Kidney (tissue), 14 donors: ENCODE results near the gene BRINP3. TPM values are rescaled to one million over a fixed set of nuclear protein-coding genes. Genes with fewer than 3 reads are reported as not detected.

Source experiments
- DNase-seq, 5 donors: peaks; one replicate each; pipeline ENCODE4 v3.0.0-alpha.2; 2013 to 2020
- FAIRE-seq: peaks from 2 replicates; lab custom pipeline; 2012; peaks lifted over from hg19 to GRCh38; lab: Jason Lieb, UNC
- H3K27ac ChIP-seq, 2 donors: one replicate each; pipeline ENCODE4 v1.7.0; 2013; ENCODE audit warnings: low read depth in 2 of 2, low read length in 2 of 2, inconsistent platforms in 1 of 2
- H3K27me3 ChIP-seq: one replicate; pipeline ENCODE4 v1.7.1; 2013; ENCODE audit warnings: low read length, inconsistent platforms; ENCODE audit not compliant: control insufficient read depth, insufficient read depth
- H3K36me3 ChIP-seq, 3 donors: one replicate each; pipeline versions ENCODE4 v1.7.0 to v1.7.1; 2013; ENCODE audit warnings: low read length in 3 of 3, control low read depth in 1 of 3, inconsistent platforms in 1 of 3; ENCODE audit not compliant: insufficient read depth in 3 of 3, control insufficient read depth in 2 of 3
- H3K4me1 ChIP-seq, 3 donors: one replicate each; pipeline versions ENCODE4 v1.7.0 to v1.7.1; 2013; ENCODE audit warnings: low read length in 3 of 3, inconsistent platforms in 1 of 3, low read depth in 1 of 3; ENCODE audit not compliant: control insufficient read depth in 2 of 3, insufficient read depth in 2 of 3
- H3K4me3 ChIP-seq, 3 donors: one replicate each; pipeline versions ENCODE4 v1.7.0 to v1.8.1; 2013; ENCODE audit warnings: low read length in 3 of 3, control low read depth in 1 of 3, inconsistent platforms in 1 of 3
- H3K9ac ChIP-seq, 3 donors: one replicate each; pipeline versions ENCODE4 v1.7.0 to v1.7.1; 2013; ENCODE audit warnings: low read length in 3 of 3, control low read depth in 1 of 3, inconsistent platforms in 1 of 3
- H3K9me3 ChIP-seq, 3 donors: one replicate each; pipeline versions ENCODE4 v1.7.0 to v1.7.1; 2013; ENCODE audit warnings: low read length in 3 of 3, control low read depth in 1 of 3, inconsistent platforms in 1 of 3; ENCODE audit not compliant: control insufficient read depth in 2 of 3, insufficient read depth in 1 of 3
- intact Hi-C: fragments of 100-400 bp; cut with DNase I; formaldehyde crosslinking; loops from one replicate; pipeline ENCODE4 v1.11.1; 2022
- polyA plus RNA-seq: library from polyadenylated mRNA; stranded (reverse); fragments of 350-450 nt; fragmentation: Illumina TruSeq; extraction: RNeasy Lipid Tissue Mini Kit (QIAGEN cat#74804); gene quantifications from one replicate; pipeline ENCODE4 v1.2.3, GENCODE V29; 2014; ENCODE audit warnings: low read depth, low replicate concordance; ENCODE audit not compliant: insufficient read depth
- total RNA-seq: library from RNA; stranded (reverse); fragmentation: NEBNext Ultra II Directional; extraction: Animal tissue kit (Norgen Biotek cat#: 25700); gene quantifications from one replicate; pipeline ENCODE4 v1.2.1, GENCODE V29; 2021
- TF ChIP-seq, protein P1 (sequence below): IDR thresholded peaks from 3 replicates; pipeline ENCODE4 v1.5.1; 2012; ENCODE audit warnings: mild to moderate bottlenecking, moderate library complexity, borderline replicate concordance; ENCODE audit not compliant: insufficient read depth; ENCODE audit errors: extremely low read depth
- donor health status: control.
- donor health status: control.
- donor health status: control.
- donor health status: control.
- donor health status: control.
- donor health status: DM: yes; HTN: yes; CAD: no.
- donor health status: Normal renal cell carcinoma (clear cell type).

The BRINP3 gene
- total and polyA plus RNA-seq, 2 donors from 2014 or later = 1.4 to 1.8 TPM

DNA sequence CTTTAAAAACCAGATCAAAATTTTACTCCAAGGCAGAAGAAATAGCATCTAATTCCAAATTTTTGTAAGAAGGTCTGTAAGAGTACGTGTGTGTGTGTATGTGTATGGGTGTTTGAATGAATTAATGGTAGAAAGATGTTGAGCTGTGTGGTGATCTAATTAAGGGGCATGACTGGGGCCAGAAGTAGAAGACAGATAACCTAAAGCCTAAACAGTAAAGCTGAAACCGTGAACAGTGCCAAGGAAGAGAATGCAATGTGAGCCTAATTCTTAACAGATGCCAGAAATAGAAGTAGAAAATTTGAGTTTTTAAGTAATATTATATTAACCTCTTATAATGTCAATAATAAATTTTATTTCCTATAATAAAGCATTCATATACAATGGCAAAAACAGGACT, 38.2 kb downstream of the BRINP3 start:
- Histone ChIP-seq H3K9me3 (no peaks in the 10 kb centered on the region), H3K4me3 (no peak overlapping the region), H3K9ac (no peak overlapping the region), H3K4me1 (no peaks in the 10 kb centered on the region), H3K27me3 (no peaks in the 10 kb centered on the region), H3K36me3 (no peaks in the 10 kb centered on the region), H3K27ac (no peak overlapping the region)
- DNase-seq (no peak), FAIRE-seq (no peak)
- TF ChIP-seq, protein P1, sequence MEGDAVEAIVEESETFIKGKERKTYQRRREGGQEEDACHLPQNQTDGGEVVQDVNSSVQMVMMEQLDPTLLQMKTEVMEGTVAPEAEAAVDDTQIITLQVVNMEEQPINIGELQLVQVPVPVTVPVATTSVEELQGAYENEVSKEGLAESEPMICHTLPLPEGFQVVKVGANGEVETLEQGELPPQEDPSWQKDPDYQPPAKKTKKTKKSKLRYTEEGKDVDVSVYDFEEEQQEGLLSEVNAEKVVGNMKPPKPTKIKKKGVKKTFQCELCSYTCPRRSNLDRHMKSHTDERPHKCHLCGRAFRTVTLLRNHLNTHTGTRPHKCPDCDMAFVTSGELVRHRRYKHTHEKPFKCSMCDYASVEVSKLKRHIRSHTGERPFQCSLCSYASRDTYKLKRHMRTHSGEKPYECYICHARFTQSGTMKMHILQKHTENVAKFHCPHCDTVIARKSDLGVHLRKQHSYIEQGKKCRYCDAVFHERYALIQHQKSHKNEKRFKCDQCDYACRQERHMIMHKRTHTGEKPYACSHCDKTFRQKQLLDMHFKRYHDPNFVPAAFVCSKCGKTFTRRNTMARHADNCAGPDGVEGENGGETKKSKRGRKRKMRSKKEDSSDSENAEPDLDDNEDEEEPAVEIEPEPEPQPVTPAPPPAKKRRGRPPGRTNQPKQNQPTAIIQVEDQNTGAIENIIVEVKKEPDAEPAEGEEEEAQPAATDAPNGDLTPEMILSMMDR = no peak
- intact Hi-C loops = no loop called here

DNA sequence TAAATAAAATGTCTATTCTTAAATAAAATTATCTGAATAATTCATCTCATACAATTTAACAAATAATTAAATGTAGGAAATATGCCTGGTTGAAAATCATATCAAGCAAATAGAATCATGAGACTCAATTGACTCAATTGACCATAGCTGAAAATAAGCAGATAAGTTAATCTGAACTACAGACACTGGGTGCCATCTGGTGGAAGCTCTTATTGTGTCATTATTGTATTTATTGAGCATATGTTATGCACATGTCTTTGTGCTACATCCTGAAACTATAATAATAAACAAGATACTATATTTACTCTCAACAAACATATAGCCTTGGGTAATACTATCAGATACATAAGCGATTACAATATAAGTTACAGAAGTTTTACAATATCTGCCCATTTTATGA, 41.0 kb downstream of the BRINP3 start:
- Histone ChIP-seq H3K27me3 (no peaks in the 10 kb centered on the region), H3K4me3 (no peak overlapping the region), H3K36me3 (no peaks in the 10 kb centered on the region), H3K9ac (no peak overlapping the region), H3K9me3 (no peaks in the 10 kb centered on the region), H3K4me1 (no peaks in the 10 kb centered on the region), H3K27ac (no peak overlapping the region)
- DNase-seq (peak in 1 of 5 donors; percentile 4), FAIRE-seq (no peak)
- TF ChIP-seq, protein P1 = no peak
- intact Hi-C loops = no loop called here

GRCh38 chr1:190429932-190430331, 47.7 kb downstream of the BRINP3 start:
- no peak for FAIRE-seq
- TF ChIP-seq, protein P1 = no peak

GRCh38 chr1:190429141-190429540, 48.5 kb downstream of the BRINP3 start:
- Histone ChIP-seq H3K36me3 (no peaks in the 10 kb centered on the region), H3K4me1 (no peaks in the 10 kb centered on the region), H3K27me3 (no peaks in the 10 kb centered on the region), H3K27ac (no peak overlapping the region), H3K9ac (no peak overlapping the region), H3K9me3 (no peaks in the 10 kb centered on the region), H3K4me3 (no peak overlapping the region)
- DNase-seq = no peak
- no peak for FAIRE-seq
- intact Hi-C loops = no loop called here
- TF ChIP-seq, protein P1 = no peak

More at GRCh38 chr1:190429932-190430331, 47.7 kb downstream of the BRINP3 start:
- Histone ChIP-seq H3K4me1 (no peaks in the 10 kb centered on the region), H3K27ac (no peak overlapping the region), H3K36me3 (no peaks in the 10 kb centered on the region), H3K9me3 (no peaks in the 10 kb centered on the region), H3K4me3 (no peak overlapping the region), H3K9ac (no peak overlapping the region), H3K27me3 (no peaks in the 10 kb centered on the region)
- no peak for DNase-seq
- intact Hi-C loops = no loop called here
